Gastrocnemius medialis (tissue), 4 donors: ENCODE measurements around the gene LINC01488.

Source experiments
- CTCF ChIP-seq, 5 experiments: fragments of 450-650 bp in 3 of 5; fragments of 200-600 bp in 2 of 5; sonication (generic) in 2 of 5; IDR thresholded peaks in 4 of 5; conservative IDR thresholded peaks in 1 of 5; 1 replicate in 4 of 5; 2 replicates in 1 of 5; pipeline ENCODE4 v1.5.1; 2016 to 2019; ENCODE audit warnings: antibody characterized with exemption in 5 of 5, mild to moderate bottlenecking in 3 of 5, moderate library complexity in 3 of 5
- POLR2A ChIP-seq, 2 donors: fragments of 450-650 bp; IDR thresholded peaks; one replicate each; pipeline ENCODE4 v1.6.1; 2017; ENCODE audit warnings: antibody characterized with exemption in 2 of 2, mild to moderate bottlenecking in 2 of 2, moderate library complexity in 2 of 2

GRCh38 chr11:69467646-69468045 is 13.8 kb upstream of the LINC01488 start:
- TF ChIP-seq CTCF (IDR thresholded peaks at IDR 0.05 in 4 of 5, conservative IDR thresholded peaks at IDR 0.05 in 1 of 5) (no peak), POLR2A (IDR thresholded peaks at IDR 0.05) (no peak)
